ENCODE results near the gene PLXNB1.

PLXNB1 gene

GRCh38 chr3:48468329-48468731 lies 38.4 kb upstream of the PLXNB1 start:
- no peak for TF ChIP-seq CTCF (IDR thresholded peaks at IDR 0.05; ENCODE audit: borderline replicate concordance, extremely low read depth, low read length, poor library complexity, severe bottlenecking)
- TF ChIP-seq EZH2 (IDR thresholded peaks at IDR 0.05; ENCODE audit: borderline replicate concordance, low read depth, low read length, severe bottlenecking) = no peak
- Histone ChIP-seq H3K4me3 (ENCODE audit: low read depth in 1 of 2, low read length in 2 of 2) (no peak overlapping the region), H3K27ac (ENCODE audit: low read length) (no peak overlapping the region), H3K4me2 (ENCODE audit: insufficient read depth, low read length) (peak overlapping the region; percentile 84; the same call in 1 of the 2 replicates), H3K79me2 (ENCODE audit: insufficient read depth, low read length) (peaks cover 69% of the 10 kb centered on the region), H3K9me3 (ENCODE audit: insufficient read depth, low read length, severe bottlenecking) (no peaks in the 10 kb centered on the region), H3K27me3 (ENCODE audit: insufficient read depth, low read length, poor library complexity) (no peaks in the 10 kb centered on the region), H3K9ac (ENCODE audit: low read depth, low read length) (no peak overlapping the region), H3K4me1 (ENCODE audit: insufficient read depth, low read length) (peaks cover 74% of the 10 kb centered on the region), H3K36me3 (ENCODE audit: insufficient read depth, low read length) (peaks cover 49% of the 10 kb centered on the region), H2AFZ (ENCODE audit: low read depth, low read length) (no peak overlapping the region), H4K20me1 (ENCODE audit: insufficient read depth, low read length) (peaks cover 24% of the 10 kb centered on the region; the same call in 1 of the 2 replicates)
- no peak for DNase-seq
- no peak for ATAC-seq (ENCODE audit: insufficient read depth, low read depth)

DNA sequence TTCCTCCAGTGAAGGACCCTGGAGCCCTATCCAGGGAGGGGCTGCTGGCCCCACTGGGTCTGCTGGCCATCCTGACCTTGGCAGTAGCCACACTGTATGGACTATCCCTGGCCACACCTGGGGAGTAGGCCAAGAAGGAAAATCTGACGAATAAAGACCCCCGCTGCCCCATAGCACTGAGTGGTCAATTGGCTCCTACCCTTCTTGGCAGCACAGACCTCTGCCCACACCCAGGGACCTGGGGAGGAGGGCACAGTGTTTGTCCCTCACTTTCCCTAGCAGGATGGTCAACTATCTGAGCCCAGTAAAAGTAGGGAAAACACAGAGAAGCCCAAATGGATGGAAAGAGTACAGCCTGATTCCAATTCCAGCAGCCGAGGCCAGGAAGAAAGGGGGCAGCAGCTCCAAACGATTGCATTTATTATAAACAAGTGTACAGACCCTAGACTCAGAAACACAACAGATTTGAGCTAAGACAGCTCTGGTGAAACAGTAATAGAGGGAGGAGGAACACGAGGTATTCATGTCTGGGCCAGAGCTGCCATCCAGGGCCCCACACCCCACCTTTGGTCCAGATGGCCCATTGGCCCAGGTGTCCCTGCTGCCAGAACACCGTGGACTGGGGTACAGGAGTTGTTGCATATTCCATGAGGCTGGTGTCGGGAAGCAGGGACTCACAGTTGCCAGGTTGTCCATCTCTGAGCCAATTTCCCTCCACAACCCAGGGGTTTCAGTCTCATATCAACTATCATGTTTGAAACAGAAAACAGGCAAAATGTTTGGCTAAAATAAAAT lies 37.8 kb upstream of the PLXNB1 start:
- peak overlapping the region; percentile 84 for H3K4me2 ChIP-seq (ENCODE audit: insufficient read depth, low read length)
- peaks cover 49% of the 10 kb centered on the region for H3K36me3 ChIP-seq (ENCODE audit: insufficient read depth, low read length)
- DNase-seq = no peak
- H3K27ac ChIP-seq (ENCODE audit: low read length) = peak overlapping the region; percentile 89
- peak overlapping the region in 1 of 2 experiments; percentile 67; a peak in 2 of 4 replicates for H3K4me3 ChIP-seq (ENCODE audit: low read depth in 1 of 2, low read length in 2 of 2)
- H4K20me1 ChIP-seq (ENCODE audit: insufficient read depth, low read length) = peaks cover 24% of the 10 kb centered on the region; the same call in 1 of the 2 replicates
- no peak for ATAC-seq (ENCODE audit: insufficient read depth, low read depth)
- H3K4me1 ChIP-seq (ENCODE audit: insufficient read depth, low read length) = peaks cover 71% of the 10 kb centered on the region
- H2AFZ ChIP-seq (ENCODE audit: low read depth, low read length) = no peak overlapping the region
- H3K79me2 ChIP-seq (ENCODE audit: insufficient read depth, low read length) = peaks cover 67% of the 10 kb centered on the region
- TF ChIP-seq EZH2 (IDR thresholded peaks at IDR 0.05; ENCODE audit: borderline replicate concordance, low read depth, low read length, severe bottlenecking) (no peak), CTCF (IDR thresholded peaks at IDR 0.05; ENCODE audit: borderline replicate concordance, extremely low read depth, low read length, poor library complexity, severe bottlenecking) (peak; percentile 3)
- peak overlapping the region; percentile 68 for H3K9ac ChIP-seq (ENCODE audit: low read depth, low read length)
- no peaks in the 10 kb centered on the region for H3K9me3 ChIP-seq (ENCODE audit: insufficient read depth, low read length, severe bottlenecking)
- H3K27me3 ChIP-seq (ENCODE audit: insufficient read depth, low read length, poor library complexity) = no peaks in the 10 kb centered on the region

- no peaks in the 10 kb centered on the region for H3K9me3 ChIP-seq (ENCODE audit: insufficient read depth, low read length, severe bottlenecking)
- H3K27me3 ChIP-seq (ENCODE audit: insufficient read depth, low read length, poor library complexity) = no peaks in the 10 kb centered on the region
- H3K79me2 ChIP-seq (ENCODE audit: insufficient read depth, low read length) = peaks cover 61% of the 10 kb centered on the region
- H4K20me1 ChIP-seq (ENCODE audit: insufficient read depth, low read length) = peaks cover 24% of the 10 kb centered on the region; the same call in 1 of the 2 replicates
- DNase-seq (no peak), ATAC-seq (ENCODE audit: insufficient read depth, low read depth) (no peak)
- H3K36me3 ChIP-seq (ENCODE audit: insufficient read depth, low read length) = peaks cover 49% of the 10 kb centered on the region
- peak overlapping the region; percentile 68 for H3K9ac ChIP-seq (ENCODE audit: low read depth, low read length)
- peak overlapping the region; percentile 84 for H3K4me2 ChIP-seq (ENCODE audit: insufficient read depth, low read length)
- H3K4me1 ChIP-seq (ENCODE audit: insufficient read depth, low read length) = peaks cover 69% of the 10 kb centered on the region
- TF ChIP-seq CTCF (IDR thresholded peaks at IDR 0.05; ENCODE audit: borderline replicate concordance, extremely low read depth, low read length, poor library complexity, severe bottlenecking) (no peak), EZH2 (IDR thresholded peaks at IDR 0.05; ENCODE audit: borderline replicate concordance, low read depth, low read length, severe bottlenecking) (no peak)
- H3K4me3 ChIP-seq (ENCODE audit: low read depth in 1 of 2, low read length in 2 of 2) = peak overlapping the region; percentile 35 to 67; a peak in 3 of 4 replicates
- peak overlapping the region; percentile 89 for H3K27ac ChIP-seq (ENCODE audit: low read length)
- H2AFZ ChIP-seq (ENCODE audit: low read depth, low read length) = no peak overlapping the region
Measured at GRCh38 chr3:48467110-48467454, 37.2 kb upstream of the PLXNB1 start.
